Transverse colon (tissue), 4 donors: ENCODE measurements around the gene SYNDIG1L. TPM values are rescaled to one million over a fixed set of nuclear protein-coding genes. Genes with fewer than 3 reads are reported as not detected.
"Not testable (repeated sequence)": the region's sequence is repeated elsewhere in the genome, so short reads cannot be mapped to it uniquely, and the experiment has no call there.

Experiments used
- DNase-seq: peaks from one replicate; pipeline ENCODE4 v3.0.0-alpha.2; 2019
- H3K27ac ChIP-seq, 4 donors: fragments of 200-600 bp; sonication (generic); 2 replicates each; pipeline ENCODE4 v1.5.1; 2016 to 2018; ENCODE audit warnings: inconsistent platforms in 4 of 4
- H3K27me3 ChIP-seq: fragments of 200-600 bp; sonication (generic); 2 replicates; pipeline ENCODE4 v1.5.1; 2017; ENCODE audit warnings: inconsistent platforms
- H3K36me3 ChIP-seq, 4 donors: fragments of 200-600 bp; sonication (generic); 2 replicates each; pipeline ENCODE4 v1.5.1; 2017 to 2019; ENCODE audit warnings: inconsistent platforms in 4 of 4
- H3K4me1 ChIP-seq, 4 donors: fragments of 200-600 bp; sonication (generic); 2 replicates each; pipeline ENCODE4 v1.5.1; 2017 to 2020; ENCODE audit warnings: inconsistent platforms in 4 of 4
- H3K4me3 ChIP-seq, 4 donors: fragments of 200-600 bp; sonication (generic); 1 replicate in 1 of 4; 2 replicates in 3 of 4; pipeline versions ENCODE4 v1.5.1 to v1.6.1; 2017 to 2019; ENCODE audit warnings: inconsistent platforms in 4 of 4
- H3K9me3 ChIP-seq, 2 donors: fragments of 200-600 bp; sonication (generic); 2 replicates each; pipeline ENCODE4 v1.5.1; 2017 to 2019; ENCODE audit warnings: inconsistent platforms in 2 of 2
- CTCF ChIP-seq, 5 experiments: fragments of 200-600 bp in 3 of 5; fragments of 450-650 bp in 2 of 5; sonication (generic) in 3 of 5; IDR thresholded peaks; 1 replicate in 2 of 5; 2 replicates in 3 of 5; pipeline ENCODE4 v1.5.1; 2016 to 2017; ENCODE audit warnings: antibody characterized with exemption in 5 of 5, inconsistent platforms in 3 of 5, mild to moderate bottlenecking in 2 of 5, moderate library complexity in 1 of 5
- EP300 ChIP-seq: sonication (generic); formaldehyde crosslinking; IDR thresholded peaks from one replicate; pipeline ENCODE4 v1.6.1; 2017; ENCODE audit warnings: antibody characterized with exemption, low read depth
- POLR2A ChIP-seq: fragments of 450-650 bp; IDR thresholded peaks from one replicate; pipeline ENCODE4 v1.6.1; 2016; ENCODE audit warnings: antibody characterized with exemption, mild to moderate bottlenecking, moderate library complexity
- POLR2AphosphoS5 ChIP-seq, 3 donors: sonication (generic); formaldehyde crosslinking; IDR thresholded peaks; one replicate each; pipeline ENCODE4 v1.6.1; 2016; ENCODE audit warnings: antibody characterized with exemption in 3 of 3
- WGBS, 2 donors: methylation state at CpG; one replicate each; pipeline ENCODE4 v1.1.5; 2018; ENCODE audit warnings: low coverage in 1 of 2; 5-methylcytosine and 5-hydroxymethylcytosine counted together
- in situ Hi-C, 4 donors: fragments of 200-750 bp; cut with MboI; loops; one replicate each; pipeline versions ENCODE4 v1.15.0 to v1.15.1; 2017; ENCODE audit warnings: low sequenced_read_pairs in 3 of 4, low pct_ligation_motif_present in 1 of 4, low pct_unique_long_range_greater_than_20kb in 1 of 4
- intact Hi-C: fragments of 100-400 bp; cut with DNase I; formaldehyde crosslinking; loops from one replicate; pipeline ENCODE4 v1.15.1; 2023; ENCODE audit warnings: low total_unique reads
- total RNA-seq, 4 donors: library from RNA; depleted of rRNA; stranded (reverse); fragments of >200 nt; gene quantifications; one replicate each; pipeline ENCODE4 v1.1.0, GENCODE V29; 2016

SYNDIG1L gene
- total RNA-seq, 4 donors from 2014 or later = 0.32 TPM; not detected in 3

- WGBS, 2 donors = 75 to 80% methylated on average over 2 to 7 of the region's 7 CpGs
- in situ Hi-C loops = no loop called here
- no peak overlapping the region for H3K27ac ChIP-seq
- TF ChIP-seq POLR2A (no peak), CTCF (IDR thresholded peaks at IDR 0.05) (no peak), POLR2AphosphoS5 (IDR thresholded peaks at IDR 0.05) (no peak), EP300 (no peak)
- intact Hi-C loops = no loop called here
- no peak for DNase-seq
- H3K27me3 ChIP-seq = peaks cover 23% of the 10 kb centered on the region
- no peaks in the 10 kb centered on the region for H3K9me3 ChIP-seq
- no peaks in the 10 kb centered on the region for H3K36me3 ChIP-seq
- no peak overlapping the region for H3K4me3 ChIP-seq
- H3K4me1 ChIP-seq = no peaks in the 10 kb centered on the region
These were observed 36.0 kb downstream of the SYNDIG1L start for GRCh38 chr14:74389980-74390379.

- Histone ChIP-seq H3K27ac (no peak overlapping the region), H3K4me3 (no peak overlapping the region), H3K4me1 (no peaks in the 10 kb centered on the region), H3K9me3 (no peaks in the 10 kb centered on the region), H3K36me3 (no peaks in the 10 kb centered on the region), H3K27me3 (peaks cover 1% of the 10 kb centered on the region)
- DNase-seq = no peak
- intact Hi-C loops (no loop called here), in situ Hi-C loops (no loop called here)
- TF ChIP-seq POLR2A (no peak), CTCF (IDR thresholded peaks at IDR 0.05) (no peak), POLR2AphosphoS5 (IDR thresholded peaks at IDR 0.05) (no peak), EP300 (no peak)
- 86% methylated on average over 3 to 4 of the region's 4 CpGs for WGBS, 2 donors
These were observed 43.8 kb downstream of the SYNDIG1L start for GRCh38 chr14:74382231-74382630.

GRCh38 chr14:74381571-74381970 is 44.4 kb downstream of the SYNDIG1L start:
- H3K4me1 ChIP-seq, in situ Hi-C loops, H3K36me3 ChIP-seq, H3K4me3 ChIP-seq, H3K27ac ChIP-seq, H3K27me3 ChIP-seq, H3K9me3 ChIP-seq, DNase-seq, intact Hi-C loops: not testable (repeated sequence)
- 78 to 86% methylated on average over 3 to 10 of the region's 10 CpGs for WGBS, 2 donors

GRCh38 chr14:74380845-74381244 is 45.2 kb downstream of the SYNDIG1L start:
- WGBS, 2 donors = 90% methylated on average over 9 to 13 of the region's 13 CpGs
- no peak for DNase-seq
- no peaks in the 10 kb centered on the region for H3K36me3 ChIP-seq
- in situ Hi-C loops (no loop called here), intact Hi-C loops (no loop called here)
- no peak overlapping the region for H3K27ac ChIP-seq
- no peak for TF ChIP-seq POLR2A
- TF ChIP-seq CTCF (IDR thresholded peaks at IDR 0.05) = no peak
- no peak for TF ChIP-seq POLR2AphosphoS5 (IDR thresholded peaks at IDR 0.05)
- TF ChIP-seq EP300 = no peak
- H3K4me3 ChIP-seq = no peak overlapping the region
- H3K27me3 ChIP-seq = no peaks in the 10 kb centered on the region
- H3K9me3 ChIP-seq = no peaks in the 10 kb centered on the region
- no peaks in the 10 kb centered on the region for H3K4me1 ChIP-seq

- WGBS, 2 donors = 20 to 88% methylated on average over 1 to 9 of the region's 9 CpGs
- intact Hi-C loops = no loop called here
- Histone ChIP-seq H3K27ac (no peak overlapping the region), H3K4me1 (no peaks in the 10 kb centered on the region), H3K27me3 (no peaks in the 10 kb centered on the region), H3K4me3 (no peak overlapping the region), H3K36me3 (no peaks in the 10 kb centered on the region), H3K9me3 (no peaks in the 10 kb centered on the region)
- TF ChIP-seq POLR2AphosphoS5 (IDR thresholded peaks at IDR 0.05) (no peak), EP300 (no peak), CTCF (IDR thresholded peaks at IDR 0.05) (no peak), POLR2A (no peak)
- no peak for DNase-seq
- in situ Hi-C loops = no loop called here
These were observed 45.8 kb downstream of the SYNDIG1L start for GRCh38 chr14:74380172-74380571.
